ENCODE results near the gene ZNF423. TPM values are rescaled to one million over a fixed set of nuclear protein-coding genes. Genes with fewer than 3 reads are reported as not detected.

Gene ZNF423
- total and polyA plus RNA-seq, 3 experiments from 2014 or later = not detected

DNA sequence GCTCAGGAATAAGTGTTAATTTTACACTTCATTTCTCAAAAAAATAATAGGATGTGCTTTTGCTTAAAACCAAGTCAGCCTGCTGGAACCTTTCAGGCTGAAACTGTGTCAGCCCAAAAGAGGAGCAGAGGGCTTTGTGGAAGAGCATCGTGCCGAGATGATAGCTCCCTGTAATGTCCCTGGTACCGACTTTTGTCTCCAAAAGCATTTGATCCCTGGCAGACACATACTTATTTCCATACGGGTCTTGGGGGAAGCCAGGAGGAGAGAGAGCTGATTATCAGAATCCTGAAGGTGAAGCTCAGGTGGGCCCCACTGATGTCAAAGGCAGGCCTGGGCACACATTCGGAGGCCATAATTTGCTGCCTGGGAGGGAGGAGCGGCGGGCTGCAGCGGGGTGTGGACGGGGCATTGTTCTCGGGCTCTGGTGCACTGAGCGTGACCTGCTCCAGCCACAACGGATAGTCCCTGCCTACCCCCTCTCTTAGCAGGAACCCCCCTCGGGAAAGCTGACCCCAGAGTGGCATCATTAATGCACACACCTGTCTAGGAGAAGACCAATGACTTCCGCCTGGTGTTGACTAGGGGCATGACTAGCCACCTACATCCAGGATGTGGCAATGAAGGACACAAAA is 326.4 kb downstream of the ZNF423 start:
- no peak overlapping the region for H3K4me3 Mint-ChIP-seq
- H3K9me3 ChIP-seq (ENCODE audit: low read length) = no peaks in the 10 kb centered on the region
- no peak overlapping the region for H3K27ac ChIP-seq (ENCODE audit: low read depth, low read length)
- H3K9me3 Mint-ChIP-seq = no peaks in the 10 kb centered on the region
- no peak for DNase-seq
- CTCF ChIA-PET = no interaction called here
- H3K36me3 Mint-ChIP-seq = no peaks in the 10 kb centered on the region
- peaks cover 0 to 6% (median 3%) of the 10 kb centered on the region in 3 donors for H3K4me1 Mint-ChIP-seq
- H3K4me3 ChIP-seq (ENCODE audit: low read length) = no peak overlapping the region
- no peaks in the 10 kb centered on the region for H3K27me3 ChIP-seq (ENCODE audit: insufficient read depth, low read length, poor library complexity, severe bottlenecking)
- H3K27me3 Mint-ChIP-seq = peaks cover 6 to 12% of the 10 kb centered on the region in 2 donors
- POLR2A ChIA-PET = no interaction called here
- H3K4me1 ChIP-seq (ENCODE audit: insufficient read depth, low read length) = no peaks in the 10 kb centered on the region
- H3K27ac Mint-ChIP-seq = no peak overlapping the region
- no peaks in the 10 kb centered on the region for H3K36me3 ChIP-seq (ENCODE audit: insufficient read depth, low read length)

GRCh38 chr16:49528866-49529288 is 327.0 kb downstream of the ZNF423 start:
- ChIA-PET CTCF (no interaction called here), POLR2A (no interaction called here)
- Mint-ChIP-seq H3K27ac (no peak overlapping the region), H3K27me3 (peaks cover 6 to 14% of the 10 kb centered on the region in 2 donors), H3K9me3 (no peaks in the 10 kb centered on the region), H3K4me1 (peaks cover 0 to 6% (median 3%) of the 10 kb centered on the region in 3 donors), H3K4me3 (peak overlapping the region in 1 of 7 donors; percentile 77), H3K36me3 (no peaks in the 10 kb centered on the region)
- H3K27me3 ChIP-seq (ENCODE audit: insufficient read depth, low read length, poor library complexity, severe bottlenecking) = no peaks in the 10 kb centered on the region
- H3K9me3 ChIP-seq (ENCODE audit: low read length) = no peaks in the 10 kb centered on the region
- no peaks in the 10 kb centered on the region for H3K4me1 ChIP-seq (ENCODE audit: insufficient read depth, low read length)
- no peak overlapping the region for H3K27ac ChIP-seq (ENCODE audit: low read depth, low read length)
- H3K36me3 ChIP-seq (ENCODE audit: insufficient read depth, low read length) = no peaks in the 10 kb centered on the region
- no peak for DNase-seq
- no peak overlapping the region for H3K4me3 ChIP-seq (ENCODE audit: low read length)

DNA sequence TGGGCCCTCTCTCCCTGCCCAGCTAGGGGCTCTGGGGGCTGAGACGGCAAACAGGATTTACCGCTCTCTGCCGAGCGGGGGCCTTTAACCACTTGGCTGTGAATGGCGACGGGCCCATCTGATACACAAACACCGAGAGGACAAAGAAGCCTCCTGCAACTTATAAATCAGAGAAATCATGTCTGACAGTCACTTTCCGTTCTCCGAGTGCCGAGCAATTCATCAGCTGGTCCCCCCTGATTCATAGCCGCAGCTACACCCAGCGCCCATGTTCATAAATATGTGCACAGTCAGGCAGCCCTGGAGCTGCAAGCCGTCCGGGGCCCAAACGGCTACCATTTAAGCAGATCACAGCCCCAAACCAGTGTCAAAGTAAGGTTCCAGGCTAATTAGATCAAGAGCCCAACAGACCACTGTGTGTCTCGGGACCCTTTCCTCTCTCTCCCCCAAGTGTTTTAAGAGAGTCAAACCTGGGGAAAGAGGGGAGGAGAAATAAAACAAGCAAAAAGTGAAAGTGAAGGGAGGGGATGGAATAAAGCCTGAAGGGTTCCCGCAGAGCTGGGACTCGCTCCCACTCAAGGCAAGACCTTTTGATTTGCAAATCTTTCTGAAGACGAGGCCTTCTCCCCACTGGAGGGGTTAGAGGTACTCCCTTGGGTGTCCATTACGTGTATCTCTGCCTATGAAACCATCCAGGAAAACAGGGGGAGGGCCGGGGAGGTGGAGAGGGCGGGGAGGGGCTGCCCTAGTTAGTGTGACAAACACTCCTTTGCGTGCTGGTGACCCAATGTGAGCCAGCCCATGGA is 327.6 kb downstream of the ZNF423 start:
- H3K27ac ChIP-seq (ENCODE audit: low read depth, low read length) = no peak overlapping the region
- peak overlapping the region in 2 of 8 donors; percentile 36 to 53 for H3K27ac Mint-ChIP-seq
- peak in 1 of 5 donors; percentile 19 for DNase-seq
- H3K4me3 Mint-ChIP-seq = peak overlapping the region; percentile 11 to 77 (median 51)
- POLR2A ChIA-PET = no interaction called here
- CTCF ChIA-PET = no interaction called here
- no peaks in the 10 kb centered on the region for H3K4me1 ChIP-seq (ENCODE audit: insufficient read depth, low read length)
- H3K27me3 Mint-ChIP-seq = peaks cover 6 to 16% of the 10 kb centered on the region in 2 donors
- H3K27me3 ChIP-seq (ENCODE audit: insufficient read depth, low read length, poor library complexity, severe bottlenecking) = no peaks in the 10 kb centered on the region
- H3K4me1 Mint-ChIP-seq = peaks cover 0 to 6% (median 3%) of the 10 kb centered on the region in 3 donors
- peak overlapping the region; percentile 23 for H3K4me3 ChIP-seq (ENCODE audit: low read length)
- H3K9me3 Mint-ChIP-seq = no peaks in the 10 kb centered on the region
- no peaks in the 10 kb centered on the region for H3K36me3 Mint-ChIP-seq
- H3K9me3 ChIP-seq (ENCODE audit: low read length) = no peaks in the 10 kb centered on the region
- no peaks in the 10 kb centered on the region for H3K36me3 ChIP-seq (ENCODE audit: insufficient read depth, low read length)

- Histone ChIP-seq H3K27me3 (ENCODE audit: insufficient read depth, low read length, poor library complexity, severe bottlenecking) (no peaks in the 10 kb centered on the region), H3K27ac (ENCODE audit: low read depth, low read length) (no peak overlapping the region), H3K4me3 (ENCODE audit: low read length) (no peak overlapping the region), H3K9me3 (ENCODE audit: low read length) (no peaks in the 10 kb centered on the region), H3K36me3 (ENCODE audit: insufficient read depth, low read length) (no peaks in the 10 kb centered on the region), H3K4me1 (ENCODE audit: insufficient read depth, low read length) (no peaks in the 10 kb centered on the region)
- Mint-ChIP-seq H3K27me3 (peaks cover 6 to 18% of the 10 kb centered on the region in 2 donors), H3K36me3 (no peaks in the 10 kb centered on the region), H3K4me3 (peak overlapping the region in 2 of 7 donors; percentile 11 to 63), H3K4me1 (peaks cover 0 to 6% (median 3%) of the 10 kb centered on the region in 3 donors), H3K27ac (no peak overlapping the region), H3K9me3 (no peaks in the 10 kb centered on the region)
- no peak for DNase-seq
- POLR2A ChIA-PET = no interaction called here
- CTCF ChIA-PET = no interaction called here
Measured at GRCh38 chr16:49527611-49528010, 328.3 kb downstream of the ZNF423 start.

GRCh38 chr16:49526860-49527365 is 329.0 kb downstream of the ZNF423 start:
- no peak overlapping the region for H3K27ac Mint-ChIP-seq

GRCh38 chr16:49524947-49525315 is 331.0 kb downstream of the ZNF423 start:
- no peak overlapping the region for H3K27ac ChIP-seq (ENCODE audit: low read depth, low read length)
- no peaks in the 10 kb centered on the region for H3K36me3 ChIP-seq (ENCODE audit: insufficient read depth, low read length)
- Mint-ChIP-seq H3K4me3 (no peak overlapping the region), H3K4me1 (peaks cover 0 to 6% (median 3%) of the 10 kb centered on the region in 3 donors), H3K27ac (no peak overlapping the region), H3K9me3 (peaks cover 0 to 2% (median 0%) of the 10 kb centered on the region in 5 donors), H3K27me3 (peaks cover 5 to 20% of the 10 kb centered on the region in 2 donors), H3K36me3 (no peaks in the 10 kb centered on the region)
- H3K4me3 ChIP-seq (ENCODE audit: low read length) = no peak overlapping the region
- H3K9me3 ChIP-seq (ENCODE audit: low read length) = no peaks in the 10 kb centered on the region
- H3K27me3 ChIP-seq (ENCODE audit: insufficient read depth, low read length, poor library complexity, severe bottlenecking) = no peaks in the 10 kb centered on the region
- no peaks in the 10 kb centered on the region for H3K4me1 ChIP-seq (ENCODE audit: insufficient read depth, low read length)
- DNase-seq = no peak
- CTCF ChIA-PET = no interaction called here
- POLR2A ChIA-PET = no interaction called here

More at GRCh38 chr16:49526860-49527365, 329.0 kb downstream of the ZNF423 start:
- peaks cover 6 to 23% of the 10 kb centered on the region in 2 donors for H3K27me3 Mint-ChIP-seq
- no peaks in the 10 kb centered on the region for H3K9me3 ChIP-seq (ENCODE audit: low read length)
- H3K4me3 Mint-ChIP-seq = no peak overlapping the region
- POLR2A ChIA-PET = no interaction called here
- CTCF ChIA-PET = no interaction called here
- H3K4me1 Mint-ChIP-seq = peaks cover 0 to 6% (median 3%) of the 10 kb centered on the region in 3 donors
- no peaks in the 10 kb centered on the region for H3K36me3 ChIP-seq (ENCODE audit: insufficient read depth, low read length)
- no peak overlapping the region for H3K27ac ChIP-seq (ENCODE audit: low read depth, low read length)
- H3K9me3 Mint-ChIP-seq = no peaks in the 10 kb centered on the region
- H3K4me3 ChIP-seq (ENCODE audit: low read length) = no peak overlapping the region
- H3K4me1 ChIP-seq (ENCODE audit: insufficient read depth, low read length) = no peaks in the 10 kb centered on the region
- no peaks in the 10 kb centered on the region for H3K27me3 ChIP-seq (ENCODE audit: insufficient read depth, low read length, poor library complexity, severe bottlenecking)
- DNase-seq = no peak
- no peaks in the 10 kb centered on the region for H3K36me3 Mint-ChIP-seq

DNA sequence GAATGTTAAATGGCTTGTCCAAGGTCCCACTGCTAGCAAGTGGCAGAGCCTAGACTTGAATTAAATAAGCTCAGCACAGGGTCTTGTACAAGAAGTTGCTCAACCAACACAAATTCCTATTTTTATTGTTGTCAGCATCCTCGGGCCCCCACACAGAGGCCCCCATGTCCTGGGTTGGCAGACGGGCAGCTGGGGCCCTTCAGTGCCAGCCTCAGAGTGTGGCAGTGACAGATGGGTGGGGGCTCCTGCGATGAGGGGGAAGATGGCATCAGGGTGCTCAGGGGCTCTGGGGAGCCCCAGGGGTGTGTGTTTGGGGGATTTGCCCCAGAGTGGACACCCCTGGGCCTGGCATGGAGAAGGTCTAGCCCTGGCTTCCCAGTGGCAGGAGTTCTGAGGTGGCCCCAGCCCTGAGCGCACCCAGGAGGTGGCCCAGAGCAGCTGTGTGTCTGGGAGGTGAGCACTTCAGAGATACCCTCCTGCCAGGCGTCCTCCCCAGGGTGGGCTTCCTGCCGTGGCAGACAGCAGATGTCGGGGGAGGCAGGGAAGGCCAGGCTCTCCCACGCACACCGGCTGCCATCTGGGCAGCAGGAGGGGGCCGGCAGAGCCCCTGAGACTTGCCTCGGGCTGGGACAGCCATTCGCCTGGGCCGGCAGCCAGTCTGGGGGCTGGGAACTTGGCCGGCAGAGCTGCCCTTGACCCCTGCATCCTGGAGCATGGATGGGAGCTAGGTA is 331.5 kb downstream of the ZNF423 start:
- H3K4me3 Mint-ChIP-seq = peak overlapping the region in 1 of 7 donors; percentile 74
- H3K27me3 ChIP-seq (ENCODE audit: insufficient read depth, low read length, poor library complexity, severe bottlenecking) = no peaks in the 10 kb centered on the region
- peaks cover 5 to 20% of the 10 kb centered on the region in 2 donors for H3K27me3 Mint-ChIP-seq
- peaks cover 0 to 6% (median 3%) of the 10 kb centered on the region in 3 donors for H3K4me1 Mint-ChIP-seq
- H3K9me3 Mint-ChIP-seq = peaks cover 0 to 2% (median 0%) of the 10 kb centered on the region in 5 donors
- DNase-seq = no peak
- H3K36me3 Mint-ChIP-seq = no peaks in the 10 kb centered on the region
- H3K4me1 ChIP-seq (ENCODE audit: insufficient read depth, low read length) = no peaks in the 10 kb centered on the region
- no peaks in the 10 kb centered on the region for H3K36me3 ChIP-seq (ENCODE audit: insufficient read depth, low read length)
- H3K4me3 ChIP-seq (ENCODE audit: low read length) = no peak overlapping the region
- H3K27ac ChIP-seq (ENCODE audit: low read depth, low read length) = no peak overlapping the region
- CTCF ChIA-PET = no interaction called here
- no peaks in the 10 kb centered on the region for H3K9me3 ChIP-seq (ENCODE audit: low read length)
- H3K27ac Mint-ChIP-seq = peak overlapping the region in 1 of 8 donors; percentile 63
- POLR2A ChIA-PET = no interaction called here

All from CD8-positive, alpha-beta memory T cell (primary cell).